ENCODE data around the gene PUS7L. TPM values are rescaled to one million over a fixed set of nuclear protein-coding genes. Genes with fewer than 3 reads are reported as not detected.
"Not testable (repeated sequence)": the region's sequence is repeated elsewhere in the genome, so short reads cannot be mapped to it uniquely, and the experiment has no call there.

Gene PUS7L
- total RNA-seq, 1 donor from 2014 or later = 27.1 TPM

GRCh38 chr12:43749016-43749415, 9.6 kb downstream of the PUS7L start:
- DNase-seq (ENCODE audit: low read depth) = no peak

GRCh38 chr12:43744826-43745225, 13.8 kb downstream of the PUS7L start:
- no peak for DNase-seq (ENCODE audit: low read depth)

DNA sequence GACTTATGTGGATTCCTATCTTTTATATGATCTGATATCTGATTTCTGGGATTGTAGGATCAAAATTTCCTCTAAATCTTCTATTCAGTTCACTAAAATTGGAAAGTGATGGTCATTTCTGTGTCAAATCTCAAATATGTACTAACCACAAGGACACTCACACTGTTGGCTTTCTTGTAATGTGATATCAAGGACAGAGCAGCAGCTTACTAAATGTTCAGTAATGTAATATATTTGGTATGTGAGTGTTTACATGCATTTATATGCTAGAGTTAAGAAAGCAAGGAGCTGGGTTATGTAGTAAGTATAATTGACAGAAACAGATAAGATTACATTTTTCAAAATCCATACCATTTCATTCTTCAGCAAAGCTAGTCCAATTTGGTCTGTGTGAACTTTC, 16.5 kb downstream of the PUS7L start:
- DNase-seq (ENCODE audit: low read depth) = no peak

DNA sequence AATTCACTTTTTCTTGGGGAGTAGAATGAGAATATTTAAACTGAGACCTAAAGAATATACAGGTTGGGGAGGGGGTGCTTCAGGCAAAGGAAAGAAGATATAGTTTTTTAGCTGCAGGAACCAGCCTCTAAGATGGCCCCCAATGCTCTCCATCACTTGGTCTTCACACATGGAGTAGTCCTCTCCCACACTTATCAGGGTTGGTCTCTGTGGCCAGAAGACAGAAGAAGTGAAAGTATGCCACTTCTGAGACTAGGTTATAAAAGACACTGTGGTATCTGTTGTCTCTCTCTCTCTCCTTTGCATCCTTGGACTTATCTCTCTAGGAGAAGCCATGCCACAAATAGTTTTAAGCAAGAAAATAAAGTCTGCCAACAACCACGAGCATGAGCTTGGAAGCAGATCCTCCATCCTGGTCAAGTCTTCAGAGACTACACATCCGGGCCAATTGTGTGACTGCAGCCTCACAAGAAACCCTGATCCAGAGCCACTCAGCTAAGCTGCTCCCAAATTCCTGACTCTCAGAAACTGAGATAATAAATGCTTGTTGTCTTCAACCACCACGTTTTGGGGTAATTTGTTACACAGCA, 18.0 kb downstream of the PUS7L start:
- no peak for DNase-seq (ENCODE audit: low read depth)

DNA sequence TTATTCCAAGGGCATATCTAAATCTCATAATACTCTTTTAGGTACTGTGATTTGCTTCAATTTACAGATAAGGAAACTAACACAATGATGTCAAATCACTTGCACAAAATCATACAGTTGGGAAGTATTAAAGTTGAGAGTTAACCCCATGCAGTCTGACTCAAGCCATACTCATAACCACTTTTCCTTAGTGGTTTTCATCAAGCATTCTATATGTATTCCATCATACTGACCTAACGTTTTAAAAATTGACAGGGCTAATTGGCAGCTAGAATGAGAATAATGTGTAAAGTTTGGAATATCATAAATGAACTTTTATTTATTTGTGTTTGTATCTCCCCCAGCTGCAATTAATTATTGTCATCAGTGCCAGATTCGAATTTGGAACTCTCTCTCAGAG, 20.9 kb downstream of the PUS7L start:
- no peak for DNase-seq (ENCODE audit: low read depth)

DNA sequence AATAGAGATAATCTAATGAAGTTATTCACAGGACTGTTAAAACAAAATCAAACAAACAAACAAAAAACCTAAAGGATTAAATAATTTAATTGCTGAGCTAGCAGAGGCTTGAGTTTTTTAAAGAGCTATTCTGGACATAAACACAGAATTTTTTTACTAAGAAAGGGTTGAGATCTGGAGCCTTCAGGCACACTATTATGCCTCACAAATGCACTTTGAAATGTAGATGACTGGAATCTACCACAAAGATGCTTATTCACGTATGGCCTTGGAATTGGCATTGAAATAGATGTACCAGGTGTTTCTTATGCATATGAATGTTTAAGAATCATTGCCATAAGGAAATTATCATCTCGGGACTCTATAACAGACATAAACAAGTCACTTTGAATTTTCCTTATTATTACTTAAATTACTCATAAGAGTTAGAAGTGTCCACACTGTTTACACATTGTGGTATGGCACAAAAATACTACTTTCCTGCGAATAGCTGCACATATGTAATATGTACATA, 21.6 kb downstream of the PUS7L start:
- no peak for DNase-seq (ENCODE audit: low read depth)

GRCh38 chr12:43733687-43734086, 24.9 kb downstream of the PUS7L start:
- no peak for DNase-seq (ENCODE audit: low read depth)

- DNase-seq (ENCODE audit: low read depth) = no peak
These were observed 28.3 kb downstream of the PUS7L start for GRCh38 chr12:43730283-43730682.

DNA sequence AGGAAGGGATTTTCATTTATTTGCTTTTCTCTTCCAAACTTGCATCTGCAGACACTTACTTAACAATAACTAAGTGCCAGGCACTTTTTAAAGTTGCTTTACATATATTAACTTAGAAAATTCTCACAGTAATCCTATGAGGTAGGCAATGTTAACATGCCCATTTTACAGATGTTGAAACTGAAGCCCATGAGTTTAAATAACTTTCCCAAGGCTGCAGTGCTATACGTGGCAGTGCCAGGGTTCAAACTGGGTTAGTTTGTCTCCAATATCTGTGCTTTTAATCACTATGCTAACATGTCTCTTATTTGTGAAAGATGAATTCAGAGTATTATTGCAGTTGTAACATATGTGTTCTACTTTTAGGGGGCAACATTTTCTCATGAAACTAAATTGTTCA, 29.9 kb downstream of the PUS7L start:
- DNase-seq (ENCODE audit: low read depth) = no peak

DNA sequence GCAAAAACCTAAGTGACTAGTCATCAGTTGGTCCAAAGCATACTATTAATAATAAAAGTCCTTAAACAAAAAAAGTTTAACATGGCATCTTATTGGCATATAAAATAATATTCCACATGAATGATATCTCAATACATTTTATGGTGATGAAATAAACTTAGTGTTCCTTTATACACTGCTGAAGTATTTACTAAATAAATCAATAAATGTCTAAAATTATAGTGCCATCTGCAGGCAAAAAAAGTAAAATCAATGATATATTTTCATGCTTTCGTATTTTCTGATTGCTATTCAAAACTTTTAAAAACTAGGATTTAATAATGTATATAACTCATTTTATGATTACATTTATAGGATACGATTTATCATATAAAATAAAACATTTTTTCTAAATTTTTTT, 30.5 kb downstream of the PUS7L start:
- DNase-seq (ENCODE audit: low read depth) = peak; percentile 3

- no peak for DNase-seq (ENCODE audit: low read depth)
These were observed 35.5 kb downstream of the PUS7L start for GRCh38 chr12:43723134-43723533.

DNA sequence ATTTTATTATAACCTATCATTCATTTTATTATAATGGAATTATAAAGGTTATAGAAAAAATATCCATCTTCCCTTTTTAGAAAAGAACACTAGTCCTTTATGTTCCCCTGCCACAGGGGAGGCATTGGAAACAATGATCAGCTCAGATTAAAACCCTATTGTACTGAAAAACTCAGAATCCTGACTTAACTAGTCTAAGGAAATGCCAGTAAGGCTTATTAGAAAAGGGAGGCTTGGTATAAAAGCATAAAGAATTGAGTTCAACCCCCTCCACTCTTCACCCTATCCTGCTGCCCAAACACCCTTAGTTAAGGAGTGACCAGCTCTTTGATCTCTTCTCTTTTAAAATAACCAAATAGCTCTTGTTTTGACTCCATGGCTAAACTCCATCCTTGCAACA, 36.0 kb downstream of the PUS7L start:
- no peak for DNase-seq (ENCODE audit: low read depth)

DNA sequence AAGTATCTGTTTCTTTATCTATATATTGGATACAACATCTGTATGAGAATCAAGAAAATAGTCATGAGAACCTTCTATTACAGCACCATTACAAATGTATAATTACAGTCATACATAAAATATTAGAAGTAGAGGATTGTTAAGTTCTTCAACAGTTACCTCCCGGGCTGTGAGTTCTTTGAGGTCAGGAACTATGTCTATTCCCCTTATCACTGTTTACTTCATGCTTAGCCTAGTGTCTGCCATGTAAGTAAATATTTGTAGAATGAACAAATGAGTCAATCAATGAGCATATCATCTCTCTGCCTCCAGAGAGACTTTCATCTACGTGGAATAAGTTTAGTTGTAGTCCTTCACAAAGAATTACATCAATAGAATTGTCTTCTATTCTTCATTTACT, 47.2 kb downstream of the PUS7L start:
- DNase-seq (ENCODE audit: low read depth) = no peak

- not testable (repeated sequence) for DNase-seq (ENCODE audit: low read depth)
These were observed 54.8 kb downstream of the PUS7L start for GRCh38 chr12:43703772-43704171.

GRCh38 chr12:43701194-43701593, 57.4 kb downstream of the PUS7L start:
- DNase-seq (ENCODE audit: low read depth) = not testable (repeated sequence)

DNA sequence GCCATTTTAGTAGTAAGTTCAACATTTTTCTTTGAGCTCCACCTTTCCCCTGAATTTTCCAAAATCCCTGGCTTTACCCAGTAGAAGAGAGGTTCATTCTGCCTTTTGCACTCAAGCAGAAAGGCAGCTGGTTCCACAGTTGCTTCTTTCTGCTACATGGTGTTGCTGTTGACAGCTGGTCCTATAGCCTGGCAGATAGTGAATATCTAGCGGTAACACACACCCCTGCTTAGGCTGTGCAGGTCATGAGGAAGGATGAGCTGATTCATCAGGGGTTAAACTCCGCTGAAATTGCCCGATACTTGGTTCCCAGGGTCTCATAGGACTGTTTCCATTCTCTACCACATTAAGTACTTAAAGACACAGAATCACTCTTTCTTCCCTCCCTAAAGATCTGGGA, 62.4 kb downstream of the PUS7L start:
- no peak for DNase-seq (ENCODE audit: low read depth)

- no peak for DNase-seq (ENCODE audit: low read depth)
These were observed 63.7 kb downstream of the PUS7L start for GRCh38 chr12:43694879-43695278.

DNA sequence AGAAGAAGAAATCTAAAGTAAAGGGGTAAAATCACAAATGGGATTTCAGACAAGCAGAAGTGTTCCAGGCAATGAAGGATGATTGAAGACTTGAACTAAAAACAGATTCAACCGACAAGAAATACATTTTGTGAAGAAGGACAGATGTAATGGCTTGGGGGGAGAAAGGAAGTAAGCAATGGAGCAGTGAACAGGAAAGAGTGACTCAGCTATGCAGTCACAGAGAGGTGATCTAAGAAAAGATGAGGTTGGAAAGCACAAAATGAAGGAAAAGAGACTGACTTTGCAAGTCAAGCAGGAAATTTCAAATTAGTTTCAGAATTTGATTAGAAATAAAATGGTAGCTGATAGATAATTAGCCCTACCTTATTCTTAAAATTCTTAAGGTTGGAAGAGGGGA, 66.5 kb downstream of the PUS7L start:
- peak; percentile 65 for DNase-seq (ENCODE audit: low read depth)

- not testable (repeated sequence) for DNase-seq (ENCODE audit: low read depth)
These were observed 73.1 kb downstream of the PUS7L start for GRCh38 chr12:43685491-43685890.

DNA sequence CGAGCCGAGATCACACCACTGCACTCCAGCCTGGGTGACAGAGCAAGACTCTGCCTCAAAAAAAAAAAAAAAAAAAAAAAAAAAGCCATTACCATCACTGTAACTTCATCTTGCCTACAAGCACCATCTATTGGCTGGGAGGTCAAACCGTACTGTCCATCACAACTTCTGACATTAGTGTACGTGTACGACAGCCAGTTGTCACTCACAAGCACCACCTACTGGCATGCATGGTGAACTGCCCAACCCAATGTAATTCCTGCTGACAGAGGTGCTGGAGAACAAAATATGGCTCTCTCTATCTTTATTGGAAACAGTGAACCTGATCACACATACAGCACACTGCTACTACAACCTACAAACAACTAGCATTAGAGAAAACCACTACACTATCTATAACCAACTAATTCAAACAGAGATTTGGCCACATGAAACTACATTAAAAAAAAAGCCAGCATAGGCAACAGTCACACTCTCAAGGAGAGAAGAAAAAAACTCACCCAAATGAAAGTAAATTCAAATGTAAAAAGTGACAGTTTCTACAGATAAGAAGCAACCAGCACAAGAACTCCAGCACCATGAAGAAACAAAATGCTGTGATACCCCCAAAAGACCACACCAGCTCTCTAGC, 82.3 kb downstream of the PUS7L start:
- DNase-seq (ENCODE audit: low read depth) = peak; percentile 10

DNA sequence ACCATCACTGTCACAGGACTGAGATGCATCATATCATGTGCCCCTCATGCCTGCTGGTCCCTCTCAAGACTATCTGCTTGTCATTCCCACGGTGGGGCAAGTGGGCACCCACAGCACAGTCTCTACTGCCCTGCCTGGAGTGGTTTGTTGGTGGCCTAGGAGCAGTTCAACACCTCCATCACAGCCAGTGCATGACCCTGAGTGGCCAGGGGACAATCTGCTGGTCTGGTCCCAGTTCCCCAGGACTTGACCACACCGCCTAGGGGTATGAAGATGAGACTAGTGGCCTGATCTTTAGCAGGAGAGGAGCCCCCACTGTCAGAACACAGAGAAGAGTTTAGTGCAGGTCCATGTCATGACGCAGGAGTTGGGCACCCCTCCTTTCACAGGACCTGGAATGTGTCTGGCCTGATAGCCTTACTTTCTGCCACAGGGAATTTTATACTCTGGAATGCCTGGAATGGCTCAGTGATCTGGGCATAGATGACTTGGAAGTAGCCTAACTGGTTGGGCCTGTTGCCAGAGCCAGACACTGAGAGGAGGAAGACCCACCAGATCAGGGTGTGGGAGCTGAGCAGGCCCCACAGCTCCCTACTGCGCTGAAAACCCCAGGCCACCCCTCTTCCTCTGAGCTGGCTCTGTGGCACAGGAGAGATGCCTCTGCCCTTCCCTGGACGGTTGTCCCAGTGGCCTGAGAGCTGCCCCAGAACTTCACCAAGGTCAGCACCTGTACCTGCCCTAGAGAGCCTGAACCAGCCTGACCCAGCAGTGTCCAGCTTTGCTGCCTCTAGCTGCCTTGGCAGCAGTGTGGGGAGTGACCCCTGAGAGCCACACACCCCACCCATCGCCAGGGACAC, 83.3 kb downstream of the PUS7L start:
- no peak for DNase-seq (ENCODE audit: low read depth)

- no peak for DNase-seq (ENCODE audit: low read depth)
These were observed 89.2 kb downstream of the PUS7L start for GRCh38 chr12:43669373-43669772.
